HepG2 (cell line): ENCODE data around the gene TPCN2.

ENCODE experiments used
- CEBPZ ChIP-seq: IDR thresholded peaks from 2 replicates; pipeline ENCODE4 v1.6.1; 2012; ENCODE audit warnings: low read length, improper control_type of control experiment
- CTCF ChIP-seq: sonication (generic); formaldehyde crosslinking; IDR thresholded peaks from 2 replicates; pipeline ENCODE4 v1.5.0; 2020; ENCODE audit warnings: mild to moderate bottlenecking, missing genetic modification reagents, moderate library complexity
- DNMT3B ChIP-seq: conservative IDR thresholded peaks from 2 replicates; pipeline ENCODE4 v1.6.1; 2016; ENCODE audit warnings: missing biosample characterization, control low read depth
- ERF ChIP-seq: IDR thresholded peaks from 2 replicates; pipeline ENCODE4 v1.6.1; 2018; ENCODE audit warnings: missing biosample characterization, missing genetic modification reagents
- EZH2 ChIP-seq: conservative IDR thresholded peaks from 2 replicates; pipeline ENCODE4 v1.6.1; 2012; ENCODE audit warnings: mild to moderate bottlenecking, low read depth, low read length, moderate library complexity
- MEIS1 ChIP-seq: sonication (generic); formaldehyde crosslinking; IDR thresholded peaks from 2 replicates; pipeline ENCODE4 v1.9.0; 2021; ENCODE audit warnings: mild to moderate bottlenecking, missing genetic modification reagents, moderate library complexity, borderline replicate concordance
- MXI1 ChIP-seq: IDR thresholded peaks from 3 replicates; pipeline ENCODE4 v1.6.1; 2012; ENCODE audit warnings: low read depth, low read length, inconsistent platforms, borderline replicate concordance
- PBX3 ChIP-seq: sonication (generic); formaldehyde crosslinking; IDR thresholded peaks from 2 replicates; pipeline ENCODE4 v1.8.1; 2023; ENCODE audit warnings: missing genetic modification reagents, inconsistent platforms, borderline replicate concordance
- PHF8 ChIP-seq: sonication (generic); formaldehyde crosslinking; IDR thresholded peaks from 2 replicates; pipeline ENCODE4 v1.5.0; 2020; ENCODE audit warnings: missing genetic modification reagents
- PREB ChIP-seq: sonication (generic); formaldehyde crosslinking; IDR thresholded peaks from 2 replicates; pipeline ENCODE4 v1.4.0; 2020; ENCODE audit warnings: missing genetic modification reagents
- WIZ ChIP-seq: sonication (generic); formaldehyde crosslinking; IDR thresholded peaks from 2 replicates; pipeline ENCODE4 v1.5.1; 2020; ENCODE audit warnings: mild to moderate bottlenecking, missing genetic modification reagents
- YEATS4 ChIP-seq: sonication (generic); formaldehyde crosslinking; IDR thresholded peaks from 2 replicates; pipeline ENCODE4 v1.4.0; 2020; ENCODE audit warnings: missing genetic modification reagents, borderline replicate concordance
- ZNF274 ChIP-seq: sonication (generic); formaldehyde crosslinking; IDR thresholded peaks from 2 replicates; pipeline ENCODE4 v1.5.1; 2020; ENCODE audit warnings: mild to moderate bottlenecking, missing genetic modification reagents

DNA sequence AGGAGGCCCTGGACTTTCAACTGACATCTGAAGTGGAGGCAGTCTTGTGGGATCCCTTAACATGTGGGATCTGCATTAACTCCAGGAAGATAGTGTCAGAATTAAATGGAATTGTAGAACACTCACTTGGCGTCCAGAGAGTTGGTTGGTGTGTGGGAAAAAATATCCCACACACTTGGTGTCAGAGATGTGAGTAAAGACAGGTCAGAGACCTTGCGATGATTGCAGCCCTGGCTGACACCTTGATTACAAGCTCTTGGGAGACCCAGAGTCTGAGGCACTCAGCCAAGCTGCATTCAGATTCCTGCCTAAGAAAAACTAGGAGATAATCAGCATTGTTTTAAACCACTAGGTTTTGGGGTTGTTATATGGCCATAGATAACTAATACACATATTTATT lies 7.2 kb upstream of the TPCN2 start:
- no peak for TF ChIP-seq PREB (CRISPR knock-in tag)
- no peak for TF ChIP-seq CEBPZ
- TF ChIP-seq EZH2: no peak
- no peak for TF ChIP-seq CTCF
- TF ChIP-seq DNMT3B (CRISPR knock-in tag): no peak
- no peak for TF ChIP-seq PBX3 (CRISPR knock-in tag)
- no peak for TF ChIP-seq WIZ (CRISPR knock-in tag)
- no peak for TF ChIP-seq MXI1
- no peak for TF ChIP-seq YEATS4
- no peak for TF ChIP-seq MEIS1 (CRISPR knock-in tag)
- TF ChIP-seq PHF8 (CRISPR knock-in tag): no peak
- no peak for TF ChIP-seq ERF (CRISPR knock-in tag)
- no peak for TF ChIP-seq ZNF274 (CRISPR knock-in tag)
